AG09319 (cell line): ENCODE measurements around the gene COX8A.
"Not testable (repeated sequence)": the region's sequence is repeated elsewhere in the genome, so short reads cannot be mapped to it uniquely, and the experiment has no call there.

Source experiments
- DNase-seq: peaks from one replicate; pipeline ENCODE4 v3.0.0-alpha.2; 2010; ENCODE audit warnings: low read depth; ENCODE audit errors: extremely low read depth
- CTCF ChIP-seq: IDR thresholded peaks from 2 replicates; pipeline ENCODE4 v1.5.1; 2011; ENCODE audit warnings: low read depth, mild to moderate bottlenecking, inconsistent platforms, low read length, moderate library complexity

COX8A gene

GRCh38 chr11:63970902-63971301 lies 3.5 kb upstream of the COX8A start:
- TF ChIP-seq CTCF = no peak
- no peak for DNase-seq

- not testable (repeated sequence) for DNase-seq
Measured at GRCh38 chr11:63973912-63974258, 535 bp upstream of the COX8A start.

- DNase-seq = no peak
- TF ChIP-seq CTCF = no peak
Measured at GRCh38 chr11:63978551-63979239, 4.3 kb downstream of the COX8A start.

- no peak for TF ChIP-seq CTCF
- DNase-seq = no peak
Measured at GRCh38 chr11:63979426-63979825, 5.0 kb downstream of the COX8A start.

GRCh38 chr11:63985812-63986155 lies 11.4 kb downstream of the COX8A start:
- TF ChIP-seq CTCF = no peak
- DNase-seq = no peak

GRCh38 chr11:63986156-63986931 lies 11.9 kb downstream of the COX8A start, which contains the start of gene OTUB1:
Gene OTUB1, plus strand, starts transcription at chr11:63986438. Its CDS starts 19 bp downstream, at chr11:63986457.
- TF ChIP-seq CTCF = no peak
- DNase-seq = peak; percentile 74

- no peak for DNase-seq
- no peak for TF ChIP-seq CTCF
Measured at GRCh38 chr11:63986932-63987513, 12.6 kb downstream of the COX8A start.
